HEK293T (cell line): ENCODE results near the gene NPAS3.

Source experiments
- BHLHE40 ChIP-seq: fragments of 450-650 bp; IDR thresholded peaks from 2 replicates; pipeline ENCODE4 v1.6.1; 2016; ENCODE audit warnings: mild to moderate bottlenecking, moderate library complexity, borderline replicate concordance
- FOXM1 ChIP-seq: fragments of 450-650 bp; IDR thresholded peaks from 2 replicates; pipeline ENCODE4 v1.6.1; 2017; ENCODE audit warnings: mild to moderate bottlenecking, borderline replicate concordance
- HDGF ChIP-seq: fragments of 450-650 bp; IDR thresholded peaks from 2 replicates; pipeline ENCODE4 v1.6.1; 2017; ENCODE audit warnings: antibody characterized with exemption, borderline replicate concordance
- L3MBTL2 ChIP-seq: fragments of 450-650 bp; conservative IDR thresholded peaks from 2 replicates; pipeline ENCODE4 v1.6.1; 2016; ENCODE audit warnings: mild to moderate bottlenecking
- LEF1 ChIP-seq: fragments of 450-650 bp; IDR thresholded peaks from 2 replicates; pipeline ENCODE4 v1.6.1; 2017; ENCODE audit warnings: mild to moderate bottlenecking, borderline replicate concordance
- NFRKB ChIP-seq: fragments of 450-650 bp; IDR thresholded peaks from 2 replicates; pipeline ENCODE4 v1.6.1; 2016; ENCODE audit warnings: mild to moderate bottlenecking, moderate library complexity
- SP1 ChIP-seq: fragments of 450-650 bp; IDR thresholded peaks from 2 replicates; pipeline ENCODE4 v1.6.1; 2017
- SUZ12 ChIP-seq: fragments of 450-650 bp; IDR thresholded peaks from 2 replicates; pipeline ENCODE4 v1.6.1; 2016; ENCODE audit warnings: mild to moderate bottlenecking

DNA sequence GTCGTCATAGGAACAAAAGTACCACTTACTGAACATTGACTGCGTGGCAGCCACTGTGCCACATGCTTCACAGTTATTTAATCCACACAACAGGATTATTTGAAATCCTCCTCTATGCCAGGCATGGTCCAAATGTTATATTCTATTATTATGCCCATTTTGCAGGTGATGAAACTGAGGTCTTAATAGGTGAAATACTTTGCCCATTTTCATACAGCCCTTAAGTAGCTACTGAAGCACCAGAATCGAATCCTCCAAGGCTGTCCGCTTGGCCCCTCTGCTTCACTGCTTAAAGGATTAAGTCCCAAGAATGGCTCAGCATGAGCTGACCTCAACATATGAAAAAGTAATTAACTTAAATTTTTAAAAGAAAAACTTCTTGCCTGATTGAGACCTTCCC, 799.4 kb downstream of the NPAS3 start:
- TF ChIP-seq LEF1 (no peak), SP1 (no peak), FOXM1 (no peak), SUZ12 (no peak), HDGF (no peak), BHLHE40 (no peak), L3MBTL2 (no peak), NFRKB (no peak)
